Measurements from ENCODE around the gene ELF5. TPM values are rescaled to one million over a fixed set of nuclear protein-coding genes. Genes with fewer than 3 reads are reported as not detected.

The ELF5 gene
- total and polyA plus RNA-seq, 2 of the 13 experiments (the other 11 are each of a cell fraction or from before 2014, with no cell fraction given) = 0.51 to 2.6 TPM

- TF ChIP-seq ZNF549 (CRISPR knock-in tag; IDR thresholded peaks at IDR 0.05) (no peak), GPN1 (CRISPR knock-in tag; IDR thresholded peaks at IDR 0.05; ENCODE audit: borderline replicate concordance) (no peak), NFE2L2 (IDR thresholded peaks at IDR 0.05; ENCODE audit: low read length) (no peak), ZNF777 (CRISPR knock-in tag; IDR thresholded peaks at IDR 0.05) (no peak)
- TF ChIP-seq, protein P1, sequence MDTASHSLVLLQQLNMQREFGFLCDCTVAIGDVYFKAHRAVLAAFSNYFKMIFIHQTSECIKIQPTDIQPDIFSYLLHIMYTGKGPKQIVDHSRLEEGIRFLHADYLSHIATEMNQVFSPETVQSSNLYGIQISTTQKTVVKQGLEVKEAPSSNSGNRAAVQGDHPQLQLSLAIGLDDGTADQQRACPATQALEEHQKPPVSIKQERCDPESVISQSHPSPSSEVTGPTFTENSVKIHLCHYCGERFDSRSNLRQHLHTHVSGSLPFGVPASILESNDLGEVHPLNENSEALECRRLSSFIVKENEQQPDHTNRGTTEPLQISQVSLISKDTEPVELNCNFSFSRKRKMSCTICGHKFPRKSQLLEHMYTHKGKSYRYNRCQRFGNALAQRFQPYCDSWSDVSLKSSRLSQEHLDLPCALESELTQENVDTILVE (CRISPR knock-in tag; IDR thresholded peaks at IDR 0.05) = no peak
Measured at GRCh38 chr11:34531663-34532062, 18.1 kb upstream of the ELF5 start (continued).

- H4K20me1 ChIP-seq (ENCODE audit: insufficient read depth, low read length) = no peaks in the 10 kb centered on the region
- WGBS (ENCODE audit: low lambda C conversion rate) = 64% methylated on average over 3 of the region's 3 CpGs
- no peak for TF ChIP-seq FOXO1 (CRISPR knock-in tag; IDR thresholded peaks at IDR 0.05)
- TF ChIP-seq ATRX (CRISPR knock-in tag; IDR thresholded peaks at IDR 0.05; ENCODE audit: borderline replicate concordance) = no peak
- no peak for TF ChIP-seq ZNF280D (CRISPR knock-in tag; IDR thresholded peaks at IDR 0.05)
- no peak for TF ChIP-seq JUND (CRISPR knock-in tag; IDR thresholded peaks at IDR 0.05)
- no peak for TF ChIP-seq ZNF207 (IDR thresholded peaks at IDR 0.05; ENCODE audit: borderline replicate concordance)
- TF ChIP-seq, protein P2, sequence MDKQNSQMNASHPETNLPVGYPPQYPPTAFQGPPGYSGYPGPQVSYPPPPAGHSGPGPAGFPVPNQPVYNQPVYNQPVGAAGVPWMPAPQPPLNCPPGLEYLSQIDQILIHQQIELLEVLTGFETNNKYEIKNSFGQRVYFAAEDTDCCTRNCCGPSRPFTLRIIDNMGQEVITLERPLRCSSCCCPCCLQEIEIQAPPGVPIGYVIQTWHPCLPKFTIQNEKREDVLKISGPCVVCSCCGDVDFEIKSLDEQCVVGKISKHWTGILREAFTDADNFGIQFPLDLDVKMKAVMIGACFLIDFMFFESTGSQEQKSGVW (CRISPR knock-in tag; IDR thresholded peaks at IDR 0.05; ENCODE audit: borderline replicate concordance) = no peak
- no peak overlapping the region for H2AFZ ChIP-seq (ENCODE audit: low read length)
- ATAC-seq (no peak), FAIRE-seq (no peak), DNase-seq (ENCODE audit: low spot score) (no peak)
- no peak overlapping the region for H3K27ac ChIP-seq (ENCODE audit: extremely low read length, insufficient read depth, low read length)
- intact Hi-C loops (cut with micrococcal nuclease; ENCODE audit: unreplicated experiment) (no loop called here), in situ Hi-C loops (cut with HindIII; ENCODE audit: extremely low pct_ligation_motif_present, low pct_unique_long_range_greater_than_20kb) (no loop called here)
- ChIA-PET CTCF (ENCODE audit: low intra/inter-chr PET ratio, low total read pairs) (no interaction called here), POLR2A (no interaction called here)
- H3K36me3 ChIP-seq (replicated peaks in 1 of 2; ENCODE audit: control insufficient read depth in 1 of 2, insufficient read depth in 2 of 2, low read length in 2 of 2) = no peaks in the 10 kb centered on the region
- no peak overlapping the region for H3K4me2 ChIP-seq (ENCODE audit: low read depth, low read length)
- no peak overlapping the region for H3K4me3 ChIP-seq (replicated peaks in 1 of 3; ENCODE audit: insufficient read depth in 1 of 3, low read depth in 2 of 3, low read length in 3 of 3)
- H3K4me1 ChIP-seq (ENCODE audit: insufficient read depth, low read length) = peaks cover 45% of the 10 kb centered on the region
- peaks cover 11% of the 10 kb centered on the region; the same call in 1 of the 2 replicates for H3K9me3 ChIP-seq (ENCODE audit: low read length)
- no peaks in the 10 kb centered on the region; a peak in 2 of 5 replicates for H3K27me3 ChIP-seq (ENCODE audit: control insufficient read depth in 1 of 2, insufficient read depth in 2 of 2, low read length in 2 of 2)
- no peak overlapping the region for H3K9ac ChIP-seq (ENCODE audit: insufficient read depth, low read depth, low read length)
- no TSS peak for BruUV-seq (replicated peaks)
- H3K79me2 ChIP-seq (ENCODE audit: insufficient read depth, low read length) = no peaks in the 10 kb centered on the region
Measured at GRCh38 chr11:34530545-34531234, 17.1 kb upstream of the ELF5 start.

Data from HepG2 (cell line).